T-cell (primary cell): ENCODE measurements around the gene CDIPT. TPM values are rescaled to one million over a fixed set of nuclear protein-coding genes. Genes with fewer than 3 reads are reported as not detected.

Source experiments
- ATAC-seq, 4 experiments: fragments of 200-7000 bp in 3 of 4; fragments of 150-1000 bp in 1 of 4; cut with Tn5 transposase; replicated peaks in 1 of 4; 1 replicate in 3 of 4; 2 replicates in 1 of 4; pipeline ENCODE4 v1.10.0; 2021; ENCODE audit warnings: moderate library complexity in 3 of 4, mild to moderate bottlenecking in 2 of 4, moderate number of reproducible peaks in 1 of 4
- CTCF ChIA-PET, 2 donors: fragments of 300-600 bp; sonication (Branson Sonifier 250); formaldehyde crosslinking; loops; one replicate each; lab custom pipeline; 2022; ENCODE audit warnings: antibody characterized with exemption in 2 of 2; lab: Charles Lee
- POLR2A ChIA-PET, 2 donors: fragments of 300-600 bp; sonication (Branson Sonifier 250); formaldehyde crosslinking; loops; one replicate each; lab custom pipeline; 2022; ENCODE audit warnings: antibody characterized with exemption in 2 of 2; lab: Charles Lee
- DNase-seq, 35 experiments: peaks; one replicate each; pipeline versions ENCODE4 v3.0.0 to v3.0.0-alpha.2; 2013 to 2023
- H3K27ac ChIP-seq: one replicate; pipeline ENCODE4 v1.5.1; 2013; ENCODE audit warnings: low read length
- H3K27me3 ChIP-seq, 2 experiments: replicated peaks in 1 of 2; 1 replicate in 1 of 2; 2 replicates in 1 of 2; pipeline versions ENCODE4 v1.6.1 to v1.7.0; 2013; ENCODE audit warnings: low read length in 1 of 2, mixed read lengths in 1 of 2; ENCODE audit not compliant: control insufficient read depth in 2 of 2, insufficient read depth in 2 of 2; ENCODE audit errors: extremely low read depth in 1 of 2
- H3K36me3 ChIP-seq, 2 donors: 1 replicate in 1 of 2; 2 replicates in 1 of 2; pipeline versions ENCODE4 v1.6.1 to v1.7.0; 2013; ENCODE audit warnings: low read length in 1 of 2; ENCODE audit not compliant: control insufficient read depth in 2 of 2, insufficient read depth in 1 of 2; ENCODE audit errors: extremely low read depth in 1 of 2
- H3K4me1 ChIP-seq, 2 experiments: 1 replicate in 1 of 2; 2 replicates in 1 of 2; pipeline versions ENCODE4 v1.6.1 to v1.7.0; 2013; ENCODE audit warnings: low read length in 2 of 2, mixed read lengths in 1 of 2; ENCODE audit not compliant: insufficient read depth in 2 of 2, control insufficient read depth in 1 of 2; ENCODE audit errors: extremely low read depth in 1 of 2
- H3K4me3 ChIP-seq, 2 donors: 1 replicate in 1 of 2; 2 replicates in 1 of 2; pipeline versions ENCODE4 v1.5.1 to v1.7.0; 2013; ENCODE audit warnings: mild to moderate bottlenecking in 2 of 2, low read length in 1 of 2, moderate library complexity in 1 of 2; ENCODE audit not compliant: control insufficient read depth in 1 of 2; ENCODE audit errors: extremely low read depth in 1 of 2
- H3K9me3 ChIP-seq: 2 replicates; pipeline ENCODE4 v1.7.0; 2013
- H3K27ac Mint-ChIP-seq, 2 donors: one replicate each; pipeline ENCODE4 v1.8.0; 2020 to 2021; ENCODE audit warnings: mild to moderate bottlenecking in 2 of 2, mixed read lengths in 2 of 2
- H3K27me3 Mint-ChIP-seq, 2 donors: one replicate each; pipeline ENCODE4 v1.8.0; 2021 to 2022; ENCODE audit warnings: mixed read lengths in 2 of 2
- H3K36me3 Mint-ChIP-seq: one replicate; pipeline ENCODE4 v1.8.0; 2021; ENCODE audit warnings: mixed read lengths
- H3K4me1 Mint-ChIP-seq, 3 donors: one replicate each; pipeline ENCODE4 v1.8.0; 2020 to 2022; ENCODE audit warnings: mixed read lengths in 3 of 3, mild to moderate bottlenecking in 1 of 3
- H3K4me3 Mint-ChIP-seq, 3 donors: one replicate each; pipeline ENCODE4 v1.8.0; 2020 to 2022; ENCODE audit warnings: mild to moderate bottlenecking in 3 of 3, mixed read lengths in 3 of 3, moderate library complexity in 3 of 3
- H3K9me3 Mint-ChIP-seq, 3 donors: one replicate each; pipeline ENCODE4 v1.8.0; 2020 to 2022; ENCODE audit warnings: mixed read lengths in 3 of 3
- WGBS: methylation state at CpG from one replicate; pipeline ENCODE4 v1.1.5; 2013; ENCODE audit warnings: missing lambda C conversion rate; ENCODE audit not compliant: insufficient coverage; 5-methylcytosine and 5-hydroxymethylcytosine counted together
- total RNA-seq, 35 experiments: library from RNA in 6 of 35; stranded (reverse) in 6 of 35; fragments of 120-200 nt in 1 of 35; gene quantifications; one replicate each; pipeline versions ENCODE4 v1.2.1 to v1.2.4 and lab custom pipeline; 2013 to 2026

CDIPT gene
- total RNA-seq, 5 donors from 2014 or later (not counting 1 experiment from before 2014, with no cell fraction given) = 37.1 to 87.0 (median 79.7) TPM

GRCh38 chr16:29860218-29860617 is 2.8 kb downstream of the CDIPT start:
- H3K9me3 ChIP-seq = no peaks in the 10 kb centered on the region
- peak overlapping the region; percentile 91 to 94 (median 94) for H3K4me3 Mint-ChIP-seq

DNA sequence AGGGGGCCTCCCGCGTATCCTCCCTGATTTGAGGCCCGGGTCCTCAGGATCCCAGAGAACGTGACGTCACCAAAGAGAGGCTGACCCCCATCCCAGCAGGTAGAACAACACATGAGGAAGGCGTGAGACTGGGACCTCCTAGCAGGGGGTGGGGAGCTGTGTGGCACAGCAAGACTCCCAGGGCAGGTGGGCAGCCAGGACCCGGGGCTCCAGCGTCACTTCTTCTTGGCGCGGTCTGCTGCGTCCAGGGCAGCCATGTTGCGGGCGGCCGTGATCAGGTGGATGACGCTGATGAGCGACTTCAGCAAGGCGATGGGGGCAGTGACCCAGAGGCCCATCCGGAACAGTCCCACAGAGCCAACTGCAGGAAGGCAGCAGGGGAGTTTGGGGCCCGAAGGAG is 4.1 kb downstream of the CDIPT start:
- DNase-seq = no peak
- Mint-ChIP-seq H3K4me1 (peaks cover 20 to 31% (median 23%) of the 10 kb centered on the region in 3 donors), H3K27me3 (no peaks in the 10 kb centered on the region), H3K9me3 (no peaks in the 10 kb centered on the region), H3K27ac (no peak overlapping the region), H3K36me3 (peaks cover 22% of the 10 kb centered on the region), H3K4me3 (no peak overlapping the region)
- no peaks in the 10 kb centered on the region for H3K27me3 ChIP-seq
- ChIA-PET CTCF (no interaction called here), POLR2A (no interaction called here)
- no peak overlapping the region for H3K27ac ChIP-seq
- H3K4me3 ChIP-seq = no peak overlapping the region
- 97% methylated on average over 17 of the region's 19 CpGs for whole genome bisulfite sequencing
- no peak for ATAC-seq
- H3K4me1 ChIP-seq = peaks cover 5 to 31% of the 10 kb centered on the region in 2 experiments
- peaks cover 15 to 32% of the 10 kb centered on the region in 2 donors for H3K36me3 ChIP-seq
- H3K9me3 ChIP-seq = no peaks in the 10 kb centered on the region

More at GRCh38 chr16:29860218-29860617, 2.8 kb downstream of the CDIPT start:
- peaks cover 15 to 32% of the 10 kb centered on the region in 2 donors for H3K36me3 ChIP-seq
- H3K27me3 Mint-ChIP-seq = no peaks in the 10 kb centered on the region
- DNase-seq = no peak
- WGBS = 90% methylated on average over 7 of the region's 9 CpGs
- ChIA-PET POLR2A (no interaction called here), CTCF (no interaction called here)
- ATAC-seq = no peak
- H3K36me3 Mint-ChIP-seq = peaks cover 22% of the 10 kb centered on the region
- no peaks in the 10 kb centered on the region for H3K9me3 Mint-ChIP-seq
- H3K27ac Mint-ChIP-seq = no peak overlapping the region
- peaks cover 5 to 31% of the 10 kb centered on the region in 2 experiments for H3K4me1 ChIP-seq
- H3K27me3 ChIP-seq = no peaks in the 10 kb centered on the region
- H3K27ac ChIP-seq = no peak overlapping the region
- H3K4me3 ChIP-seq = no peak overlapping the region
- peaks cover 20 to 33% (median 23%) of the 10 kb centered on the region in 3 donors for H3K4me1 Mint-ChIP-seq

- no peak for DNase-seq
- H3K9me3 Mint-ChIP-seq = no peaks in the 10 kb centered on the region
- no peak overlapping the region for H3K4me3 Mint-ChIP-seq
- POLR2A ChIA-PET = interaction anchor here in 1 of 2 donors (0.7 kb wide), 1 partner anchor 73 kb away, joined by 15 read pairs; no protein-coding TSS in a partner anchor
- Histone ChIP-seq H3K4me3 (no peak overlapping the region), H3K36me3 (peaks cover 15 to 32% of the 10 kb centered on the region in 2 donors), H3K9me3 (no peaks in the 10 kb centered on the region), H3K4me1 (peaks cover 5 to 25% of the 10 kb centered on the region in 2 experiments), H3K27ac (no peak overlapping the region), H3K27me3 (no peaks in the 10 kb centered on the region)
- H3K4me1 Mint-ChIP-seq = peaks cover 20 to 28% (median 22%) of the 10 kb centered on the region in 3 donors
- no peak overlapping the region for H3K27ac Mint-ChIP-seq
- no CpG with 5 or more reads among the region's 10 CpGs for WGBS
- H3K27me3 Mint-ChIP-seq = no peaks in the 10 kb centered on the region
- CTCF ChIA-PET = interaction anchor here in 1 of 2 donors (0.7 kb wide), 1 partner anchor 158 kb away, joined by 3 read pairs; no protein-coding TSS in a partner anchor
- ATAC-seq = no peak
- H3K36me3 Mint-ChIP-seq = peaks cover 22% of the 10 kb centered on the region
Measured at GRCh38 chr16:29858149-29858849, 4.7 kb downstream of the CDIPT start.

DNA sequence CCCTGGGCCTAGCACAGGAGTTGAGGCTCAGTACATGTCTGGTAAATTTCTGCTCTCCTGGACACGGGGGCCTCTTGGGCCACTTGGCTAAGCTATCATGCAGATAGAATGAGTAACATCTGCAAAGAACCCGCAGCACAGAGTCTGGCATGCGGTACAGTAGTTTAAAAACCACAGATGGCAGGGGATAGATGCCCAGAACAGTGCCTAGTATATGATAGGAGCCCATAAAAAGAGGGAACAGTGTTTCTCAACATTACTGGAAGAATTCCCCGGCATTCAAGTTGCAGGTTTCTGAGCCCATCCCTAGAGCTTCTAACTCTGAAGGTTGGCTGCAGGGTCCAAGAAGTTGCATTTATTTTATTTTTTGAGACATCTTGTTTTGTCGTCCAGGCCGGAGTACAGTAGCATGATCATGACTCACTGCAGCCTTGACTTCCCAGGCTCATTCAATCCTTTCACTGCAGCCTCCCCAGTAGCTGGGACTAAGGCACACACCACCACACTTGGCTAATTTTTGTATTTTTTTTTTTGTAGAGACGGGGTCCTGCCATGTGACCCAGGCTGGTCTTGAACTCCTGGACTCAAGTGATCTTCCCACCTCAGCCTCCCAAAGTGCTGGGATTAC is 5.8 kb downstream of the CDIPT start:
- H3K9me3 ChIP-seq = no peaks in the 10 kb centered on the region
- peaks cover 18 to 32% of the 10 kb centered on the region in 2 donors for H3K36me3 ChIP-seq
- Mint-ChIP-seq H3K4me3 (no peak overlapping the region), H3K36me3 (peaks cover 22% of the 10 kb centered on the region), H3K4me1 (peaks cover 18 to 22% (median 18%) of the 10 kb centered on the region in 3 donors), H3K9me3 (no peaks in the 10 kb centered on the region), H3K27ac (no peak overlapping the region), H3K27me3 (no peaks in the 10 kb centered on the region)
- ATAC-seq = no peak
- CTCF ChIA-PET = interaction anchor here in 1 of 2 donors (1.0 kb wide), 1 partner anchor 9 kb away, joined by 3 read pairs; no protein-coding TSS in a partner anchor
- no peak for DNase-seq
- H3K4me1 ChIP-seq = peaks cover 3 to 21% of the 10 kb centered on the region in 2 experiments
- WGBS = 96% methylated on average over 5 of the region's 7 CpGs
- no peak overlapping the region for H3K4me3 ChIP-seq
- POLR2A ChIA-PET = no interaction called here
- no peaks in the 10 kb centered on the region for H3K27me3 ChIP-seq
- H3K27ac ChIP-seq = no peak overlapping the region

DNA sequence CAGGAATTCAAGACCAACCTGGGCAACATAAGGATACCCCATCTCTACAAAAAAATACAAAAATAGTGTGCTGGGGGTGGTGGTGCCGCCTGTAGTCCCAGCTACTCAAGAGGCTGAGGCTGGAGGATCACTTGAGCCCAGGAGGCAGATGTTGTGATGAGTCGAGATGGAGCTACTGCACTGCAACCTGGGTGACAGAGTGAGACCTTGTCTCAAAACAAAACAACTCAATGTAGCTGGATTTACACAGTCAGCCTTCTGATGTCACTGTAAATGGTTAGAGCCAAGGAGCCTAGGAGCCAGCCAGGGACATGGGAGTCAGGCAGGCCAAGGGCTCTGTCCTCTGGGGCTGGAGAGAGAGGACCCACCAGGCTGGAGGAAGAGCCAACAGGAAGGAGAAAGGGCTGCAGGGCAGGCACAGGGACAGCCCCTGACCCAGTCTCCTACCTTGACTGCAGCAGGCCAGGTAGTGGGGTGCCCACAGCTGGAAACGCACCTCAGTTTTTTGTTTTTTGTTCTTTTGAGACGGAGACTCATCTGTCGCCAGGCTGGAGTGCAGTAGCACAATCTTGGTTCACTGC is 8.4 kb downstream of the CDIPT start:
- Histone ChIP-seq H3K36me3 (peaks cover 12 to 16% of the 10 kb centered on the region in 2 donors), H3K27me3 (no peaks in the 10 kb centered on the region), H3K4me1 (no peaks in the 10 kb centered on the region), H3K9me3 (no peaks in the 10 kb centered on the region), H3K4me3 (no peak overlapping the region), H3K27ac (no peak overlapping the region)
- Mint-ChIP-seq H3K27ac (no peak overlapping the region), H3K36me3 (peaks cover 13% of the 10 kb centered on the region), H3K4me3 (no peak overlapping the region), H3K9me3 (no peaks in the 10 kb centered on the region), H3K4me1 (peaks cover 0 to 6% (median 2%) of the 10 kb centered on the region in 3 donors), H3K27me3 (no peaks in the 10 kb centered on the region)
- 85% methylated on average over 5 of the region's 5 CpGs for WGBS
- ATAC-seq (no peak), DNase-seq (no peak)
- POLR2A ChIA-PET = no interaction called here
- CTCF ChIA-PET = interaction anchor here in 1 of 2 donors (0.6 kb wide), 1 partner anchor 160 kb away, joined by 3 read pairs; no protein-coding TSS in a partner anchor

DNA sequence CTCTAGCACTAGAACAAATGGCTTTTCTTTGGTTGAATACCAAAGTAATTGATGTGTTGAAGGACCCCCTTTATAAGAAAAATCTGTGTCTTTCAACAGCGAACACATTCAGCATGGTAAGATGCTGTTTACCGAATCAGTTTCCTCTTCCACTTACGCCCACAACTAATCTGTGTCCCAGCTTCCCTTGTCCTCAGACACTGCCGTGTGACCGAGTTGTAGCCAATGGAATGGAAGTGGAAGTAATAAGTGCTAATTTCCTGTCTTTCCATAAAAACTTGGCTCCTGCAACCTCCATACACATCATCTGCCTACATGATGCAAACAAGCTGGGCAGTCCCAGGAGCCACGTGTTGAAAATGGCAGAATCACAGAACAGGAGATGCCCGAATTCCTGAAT is 10.4 kb downstream of the CDIPT start:
- Histone ChIP-seq H3K36me3 (peaks cover 2 to 3% of the 10 kb centered on the region in 2 donors), H3K27ac (no peak overlapping the region), H3K4me3 (no peak overlapping the region), H3K27me3 (no peaks in the 10 kb centered on the region), H3K4me1 (peaks cover 0 to 9% of the 10 kb centered on the region in 2 experiments), H3K9me3 (no peaks in the 10 kb centered on the region)
- H3K4me3 Mint-ChIP-seq = no peak overlapping the region
- H3K27me3 Mint-ChIP-seq = no peaks in the 10 kb centered on the region
- no peaks in the 10 kb centered on the region for H3K9me3 Mint-ChIP-seq
- CTCF ChIA-PET = no interaction called here
- H3K4me1 Mint-ChIP-seq = peaks cover 3 to 13% (median 10%) of the 10 kb centered on the region in 3 donors
- ATAC-seq (no peak), DNase-seq (no peak)
- WGBS = 100% methylated on average over 1 of the region's 7 CpGs
- POLR2A ChIA-PET = interaction anchor here in 1 of 2 donors (0.6 kb wide), 2 partner anchors 192 to 515 kb away, joined by 4 to 5 read pairs; no protein-coding TSS in a partner anchor
- H3K36me3 Mint-ChIP-seq = no peaks in the 10 kb centered on the region
- H3K27ac Mint-ChIP-seq = no peak overlapping the region
